Measurements from ENCODE around the gene LIPA.
"Not testable (repeated sequence)": the region's sequence is repeated elsewhere in the genome, so short reads cannot be mapped to it uniquely, and the experiment has no call there.

The LIPA gene

DNA sequence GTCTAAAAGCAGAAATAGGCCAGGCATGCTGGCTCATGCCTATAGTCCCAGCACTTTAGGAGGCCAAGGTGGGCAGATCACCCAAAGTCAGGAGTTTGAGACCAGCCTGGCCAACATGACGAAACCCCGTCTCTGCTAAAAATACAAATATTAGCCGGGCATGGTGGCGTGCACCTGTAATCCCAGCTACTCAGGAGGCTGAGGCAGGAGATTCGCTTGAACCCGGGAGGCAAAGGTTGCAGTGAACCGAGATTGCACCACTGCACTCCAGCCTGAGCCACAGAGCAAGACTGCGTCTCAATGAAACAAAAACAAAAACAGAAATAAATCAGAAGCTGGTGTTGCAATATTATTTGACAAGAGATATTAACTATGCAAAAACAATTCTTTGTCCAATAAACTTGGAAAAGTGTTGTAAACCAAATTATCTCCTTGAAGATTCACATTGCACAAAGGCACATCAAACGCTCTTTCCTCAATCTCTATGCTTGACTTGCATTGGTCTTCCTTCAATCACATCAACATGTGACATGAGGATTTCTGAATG is 83.1 kb downstream of the LIPA start:
- H4K91ac ChIP-seq (ENCODE audit: low read length); H3K36me3 ChIP-seq (ENCODE audit: control insufficient read depth in 1 of 2, insufficient read depth in 2 of 2, low read depth in 1 of 2, low read length in 2 of 2); H2BK12ac ChIP-seq (ENCODE audit: low read length in 2 of 2); H4K8ac ChIP-seq (ENCODE audit: low read length); H3K79me1 ChIP-seq (replicated peaks; ENCODE audit: low read length, poor library complexity, severe bottlenecking); H2AFZ ChIP-seq (ENCODE audit: low read depth, low read length); H2BK5ac ChIP-seq (ENCODE audit: low read depth, low read length, poor library complexity, severe bottlenecking); H3K14ac ChIP-seq (ENCODE audit: low read length in 2 of 2); H3K4ac ChIP-seq (ENCODE audit: low read depth in 1 of 2, low read length in 2 of 2); H3K4me3 ChIP-seq (ENCODE audit: insufficient read depth in 1 of 2, low read depth in 1 of 2, low read length in 2 of 2); H3K9me3 ChIP-seq (ENCODE audit: control insufficient read depth, low read length); H3K4me2 ChIP-seq (ENCODE audit: low read length, poor library complexity, severe bottlenecking); DNase-seq; H3K23ac ChIP-seq (ENCODE audit: low read length in 2 of 2); H3K27ac ChIP-seq (ENCODE audit: low read length, poor library complexity, severe bottlenecking); H2AK5ac ChIP-seq (ENCODE audit: low read length, severe bottlenecking); H3K18ac ChIP-seq (ENCODE audit: low read depth in 1 of 2, low read length in 2 of 2); H3K9ac ChIP-seq (ENCODE audit: low read length); H2BK15ac ChIP-seq (ENCODE audit: low read depth, poor library complexity, severe bottlenecking); H2BK120ac ChIP-seq (ENCODE audit: low read depth, low read length); H3K4me1 ChIP-seq (ENCODE audit: control insufficient read depth, insufficient read depth, low read depth, low read length): not testable (repeated sequence)
- 92% methylated on average over 7 of the region's 9 CpGs for WGBS
- peaks cover 0 to 34% of the 10 kb centered on the region in 2 experiments for H3K27me3 ChIP-seq (ENCODE audit: control insufficient read depth in 1 of 2, insufficient read depth in 1 of 2, low read length in 2 of 2)

DNA sequence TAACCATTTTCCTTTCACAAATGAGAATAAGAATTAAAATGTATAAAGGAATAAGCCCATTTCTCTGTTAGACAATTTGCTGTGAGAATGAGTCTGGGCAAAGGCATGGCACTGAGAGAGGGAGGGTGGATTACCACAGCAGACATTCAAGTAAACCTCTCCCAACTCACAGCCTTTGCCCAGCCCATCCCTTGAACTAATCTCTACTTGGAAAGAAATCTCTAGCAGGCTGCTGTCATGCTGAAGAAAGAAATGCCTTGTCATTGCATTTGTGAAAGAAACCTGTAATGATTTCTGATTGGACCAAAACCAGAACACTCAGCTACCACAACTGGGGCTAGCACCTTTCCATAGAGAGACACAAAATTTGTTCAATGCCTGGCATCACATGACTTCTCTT is 83.7 kb downstream of the LIPA start:
- no peak for DNase-seq
- H2BK15ac ChIP-seq (ENCODE audit: low read depth, poor library complexity, severe bottlenecking): no peak overlapping the region
- no peaks in the 10 kb centered on the region for H3K36me3 ChIP-seq (ENCODE audit: control insufficient read depth in 1 of 2, insufficient read depth in 2 of 2, low read depth in 1 of 2, low read length in 2 of 2)
- H2AFZ ChIP-seq (ENCODE audit: low read depth, low read length): no peak overlapping the region
- H3K14ac ChIP-seq (ENCODE audit: low read length in 2 of 2): no peak overlapping the region
- H2AK5ac ChIP-seq (ENCODE audit: low read length, severe bottlenecking): no peak overlapping the region
- no peak overlapping the region for H3K23ac ChIP-seq (ENCODE audit: low read length in 2 of 2)
- no peak overlapping the region for H2BK12ac ChIP-seq (ENCODE audit: low read length in 2 of 2)
- no peak overlapping the region for H4K8ac ChIP-seq (ENCODE audit: low read length)
- H3K4ac ChIP-seq (ENCODE audit: low read depth in 1 of 2, low read length in 2 of 2): no peak overlapping the region
- H3K4me3 ChIP-seq (ENCODE audit: insufficient read depth in 1 of 2, low read depth in 1 of 2, low read length in 2 of 2): no peak overlapping the region
- H3K4me2 ChIP-seq (ENCODE audit: low read length, poor library complexity, severe bottlenecking): no peak overlapping the region
- H3K18ac ChIP-seq (ENCODE audit: low read depth in 1 of 2, low read length in 2 of 2): no peak overlapping the region
- H3K9ac ChIP-seq (ENCODE audit: low read length): no peak overlapping the region
- no peaks in the 10 kb centered on the region for H3K9me3 ChIP-seq (ENCODE audit: control insufficient read depth, low read length)
- H3K27ac ChIP-seq (ENCODE audit: low read length, poor library complexity, severe bottlenecking): no peak overlapping the region
- H4K91ac ChIP-seq (ENCODE audit: low read length): no peak overlapping the region
- peaks cover 0 to 36% of the 10 kb centered on the region in 2 experiments for H3K27me3 ChIP-seq (ENCODE audit: control insufficient read depth in 1 of 2, insufficient read depth in 1 of 2, low read length in 2 of 2)
- H2BK5ac ChIP-seq (ENCODE audit: low read depth, low read length, poor library complexity, severe bottlenecking): no peak overlapping the region
- no peaks in the 10 kb centered on the region for H3K4me1 ChIP-seq (ENCODE audit: control insufficient read depth, insufficient read depth, low read depth, low read length)
- no peaks in the 10 kb centered on the region for H3K79me1 ChIP-seq (replicated peaks; ENCODE audit: low read length, poor library complexity, severe bottlenecking)
- no peak overlapping the region for H2BK120ac ChIP-seq (ENCODE audit: low read depth, low read length)

DNA sequence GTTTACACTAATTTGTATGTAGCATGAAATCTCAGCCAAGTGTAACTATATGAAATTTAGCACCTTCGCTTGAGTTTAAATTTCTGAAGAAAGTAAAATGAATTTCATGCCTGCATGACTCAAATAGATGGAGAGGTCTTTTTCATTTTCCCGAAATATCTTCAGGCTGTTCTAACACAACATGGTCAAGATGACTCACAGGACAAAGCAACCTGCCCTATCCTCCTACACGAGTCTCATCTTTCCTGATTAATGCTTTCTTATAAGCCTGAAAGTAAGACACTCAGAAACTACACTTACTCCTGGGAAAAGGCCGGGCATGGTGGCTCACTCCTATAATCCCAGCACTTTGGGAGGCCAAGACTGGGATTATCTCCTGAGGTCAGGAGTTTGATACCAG is 85.7 kb downstream of the LIPA start:
- Histone ChIP-seq H3K4me1 (ENCODE audit: control insufficient read depth, insufficient read depth, low read depth, low read length) (no peaks in the 10 kb centered on the region), H2BK12ac (ENCODE audit: low read length in 2 of 2) (no peak overlapping the region), H3K27me3 (ENCODE audit: control insufficient read depth in 1 of 2, insufficient read depth in 1 of 2, low read length in 2 of 2) (peaks cover 0 to 25% of the 10 kb centered on the region in 2 experiments), H3K18ac (ENCODE audit: low read depth in 1 of 2, low read length in 2 of 2) (no peak overlapping the region), H4K8ac (ENCODE audit: low read length) (no peak overlapping the region), H2BK5ac (ENCODE audit: low read depth, low read length, poor library complexity, severe bottlenecking) (no peak overlapping the region), H3K4ac (ENCODE audit: low read depth in 1 of 2, low read length in 2 of 2) (no peak overlapping the region), H4K91ac (ENCODE audit: low read length) (no peak overlapping the region), H3K23ac (ENCODE audit: low read length in 2 of 2) (no peak overlapping the region), H3K9ac (ENCODE audit: low read length) (no peak overlapping the region), H3K27ac (ENCODE audit: low read length, poor library complexity, severe bottlenecking) (no peak overlapping the region), H2BK15ac (ENCODE audit: low read depth, poor library complexity, severe bottlenecking) (no peak overlapping the region), H3K14ac (ENCODE audit: low read length in 2 of 2) (no peak overlapping the region), H3K79me1 (replicated peaks; ENCODE audit: low read length, poor library complexity, severe bottlenecking) (no peaks in the 10 kb centered on the region), H3K9me3 (ENCODE audit: control insufficient read depth, low read length) (no peaks in the 10 kb centered on the region), H3K4me2 (ENCODE audit: low read length, poor library complexity, severe bottlenecking) (no peak overlapping the region), H2AK5ac (ENCODE audit: low read length, severe bottlenecking) (no peak overlapping the region), H3K36me3 (ENCODE audit: control insufficient read depth in 1 of 2, insufficient read depth in 2 of 2, low read depth in 1 of 2, low read length in 2 of 2) (no peaks in the 10 kb centered on the region), H3K4me3 (ENCODE audit: insufficient read depth in 1 of 2, low read depth in 1 of 2, low read length in 2 of 2) (no peak overlapping the region), H2AFZ (ENCODE audit: low read depth, low read length) (no peak overlapping the region), H2BK120ac (ENCODE audit: low read depth, low read length) (no peak overlapping the region)
- no peak for DNase-seq
- 92% methylated on average over 4 of the region's 4 CpGs for WGBS

DNA sequence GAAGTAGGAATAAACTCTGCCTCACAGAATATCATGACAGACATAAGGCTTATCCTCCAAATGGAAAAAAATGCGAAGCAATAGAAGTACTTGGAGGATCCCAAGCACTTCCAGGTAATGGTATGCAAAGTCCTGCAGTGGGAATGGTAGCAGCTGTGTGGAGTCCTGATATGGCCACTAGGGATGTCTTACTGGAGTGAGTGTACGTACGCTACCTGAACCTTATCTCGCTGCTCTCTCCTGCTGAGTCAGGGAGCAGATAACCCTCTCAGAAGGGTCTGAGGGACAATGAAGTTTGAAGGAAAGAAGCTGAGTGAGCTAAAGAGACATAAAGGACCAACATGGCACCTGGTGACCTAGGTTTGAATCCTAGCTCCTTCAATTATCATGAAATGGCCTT is 86.7 kb downstream of the LIPA start:
- Histone ChIP-seq H3K23ac (ENCODE audit: low read length in 2 of 2) (no peak overlapping the region), H3K4ac (ENCODE audit: low read depth in 1 of 2, low read length in 2 of 2) (no peak overlapping the region), H2AFZ (ENCODE audit: low read depth, low read length) (no peak overlapping the region), H3K27me3 (ENCODE audit: control insufficient read depth in 1 of 2, insufficient read depth in 1 of 2, low read length in 2 of 2) (peaks cover 0 to 25% of the 10 kb centered on the region in 2 experiments), H2BK12ac (ENCODE audit: low read length in 2 of 2) (no peak overlapping the region), H4K91ac (ENCODE audit: low read length) (no peak overlapping the region), H3K14ac (ENCODE audit: low read length in 2 of 2) (no peak overlapping the region), H2BK15ac (ENCODE audit: low read depth, poor library complexity, severe bottlenecking) (no peak overlapping the region), H3K9me3 (ENCODE audit: control insufficient read depth, low read length) (no peaks in the 10 kb centered on the region), H3K4me2 (ENCODE audit: low read length, poor library complexity, severe bottlenecking) (no peak overlapping the region), H3K4me1 (ENCODE audit: control insufficient read depth, insufficient read depth, low read depth, low read length) (no peaks in the 10 kb centered on the region), H3K4me3 (ENCODE audit: insufficient read depth in 1 of 2, low read depth in 1 of 2, low read length in 2 of 2) (no peak overlapping the region), H3K9ac (ENCODE audit: low read length) (no peak overlapping the region), H3K18ac (ENCODE audit: low read depth in 1 of 2, low read length in 2 of 2) (no peak overlapping the region), H3K79me1 (replicated peaks; ENCODE audit: low read length, poor library complexity, severe bottlenecking) (no peaks in the 10 kb centered on the region), H2BK5ac (ENCODE audit: low read depth, low read length, poor library complexity, severe bottlenecking) (no peak overlapping the region), H3K27ac (ENCODE audit: low read length, poor library complexity, severe bottlenecking) (no peak overlapping the region), H3K36me3 (ENCODE audit: control insufficient read depth in 1 of 2, insufficient read depth in 2 of 2, low read depth in 1 of 2, low read length in 2 of 2) (no peaks in the 10 kb centered on the region), H4K8ac (ENCODE audit: low read length) (no peak overlapping the region), H2AK5ac (ENCODE audit: low read length, severe bottlenecking) (no peak overlapping the region), H2BK120ac (ENCODE audit: low read depth, low read length) (no peak overlapping the region)
- DNase-seq: no peak
- 78% methylated on average over 4 of the region's 4 CpGs for WGBS
